Vagina (tissue), 2 donors: ENCODE measurements around the gene BRI3. TPM values are rescaled to one million over a fixed set of nuclear protein-coding genes. Genes with fewer than 3 reads are reported as not detected.

ENCODE experiments used
- DNase-seq, 2 donors: peaks; one replicate each; pipeline ENCODE4 v3.0.0-alpha.2; 2017; ENCODE audit errors: extremely low spot score in 2 of 2
- H3K27ac ChIP-seq: fragments of 200-600 bp; sonication (generic); one replicate; pipeline ENCODE4 v1.5.1; 2019
- H3K27me3 ChIP-seq: fragments of 200-600 bp; sonication (generic); one replicate; pipeline ENCODE4 v1.5.1; 2019
- H3K36me3 ChIP-seq, 2 donors: fragments of 200-600 bp; sonication (generic); one replicate each; pipeline ENCODE4 v1.5.1; 2017 to 2019
- H3K4me1 ChIP-seq: fragments of 200-600 bp; sonication (generic); one replicate; pipeline ENCODE4 v1.5.1; 2019
- H3K4me3 ChIP-seq, 2 donors: fragments of 200-600 bp; sonication (generic); 1 replicate in 1 of 2; 2 replicates in 1 of 2; pipeline ENCODE4 v1.5.1; 2016 to 2019
- H3K9me3 ChIP-seq: fragments of 200-600 bp; sonication (generic); one replicate; pipeline ENCODE4 v1.5.1; 2019
- POLR2A ChIP-seq, 2 donors: fragments of 450-650 bp; IDR thresholded peaks; one replicate each; pipeline ENCODE4 v1.6.1; 2017; ENCODE audit warnings: antibody characterized with exemption in 2 of 2, mild to moderate bottlenecking in 2 of 2, moderate library complexity in 2 of 2
- POLR2AphosphoS5 ChIP-seq, 2 donors: sonication (generic); formaldehyde crosslinking; IDR thresholded peaks; one replicate each; pipeline ENCODE4 v1.9.0; 2017; ENCODE audit warnings: antibody characterized with exemption in 2 of 2, mild to moderate bottlenecking in 2 of 2, low read depth in 1 of 2; ENCODE audit not compliant: insufficient read depth in 1 of 2
- intact Hi-C: fragments of 100-400 bp; cut with DNase I; formaldehyde crosslinking; loops from one replicate; pipeline ENCODE4 v1.15.1; 2023
- total RNA-seq: library from RNA; depleted of rRNA; stranded (reverse); fragments of >200 nt; gene quantifications from one replicate; pipeline ENCODE4 v1.2.3, GENCODE V29; 2016
- TF ChIP-seq, protein P1 (sequence below), 3 experiments: fragments of 450-650 bp in 2 of 3; fragments of 200-600 bp in 1 of 3; sonication (generic) in 1 of 3; IDR thresholded peaks; one replicate each; pipeline ENCODE4 v1.5.1; 2017 to 2019; ENCODE audit warnings: antibody characterized with exemption in 3 of 3, mild to moderate bottlenecking in 2 of 3, moderate library complexity in 2 of 3

Gene BRI3
- total RNA-seq, 1 donor from 2014 or later, result 68.5 TPM

DNA sequence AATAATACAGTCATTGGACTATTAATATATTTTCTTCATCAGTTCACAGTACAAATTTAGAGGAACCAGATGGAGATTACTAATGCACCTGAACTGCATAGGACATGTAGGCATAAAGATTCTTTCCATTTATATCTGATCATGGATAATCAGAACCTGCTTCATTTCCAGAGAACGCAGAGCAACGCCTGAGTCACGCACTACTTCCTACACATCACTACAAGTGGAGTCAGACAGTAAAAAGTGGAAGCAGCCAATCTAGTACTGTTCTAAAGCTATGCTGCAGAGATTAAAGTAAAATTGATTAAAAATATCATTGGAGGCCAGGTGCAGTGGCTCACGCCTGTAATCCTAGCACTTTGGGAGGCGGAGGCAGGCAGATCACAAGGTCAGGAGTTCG lies 43.3 kb downstream of the BRI3 start:
- Histone ChIP-seq H3K36me3 (no peaks in the 10 kb centered on the region), H3K4me1 (no peaks in the 10 kb centered on the region), H3K9me3 (no peaks in the 10 kb centered on the region), H3K27ac (no peak overlapping the region), H3K4me3 (no peak overlapping the region), H3K27me3 (no peaks in the 10 kb centered on the region)
- TF ChIP-seq POLR2A (IDR thresholded peaks at IDR 0.05), result no peak
- no peak for DNase-seq
- intact Hi-C loops, result no loop called here

DNA sequence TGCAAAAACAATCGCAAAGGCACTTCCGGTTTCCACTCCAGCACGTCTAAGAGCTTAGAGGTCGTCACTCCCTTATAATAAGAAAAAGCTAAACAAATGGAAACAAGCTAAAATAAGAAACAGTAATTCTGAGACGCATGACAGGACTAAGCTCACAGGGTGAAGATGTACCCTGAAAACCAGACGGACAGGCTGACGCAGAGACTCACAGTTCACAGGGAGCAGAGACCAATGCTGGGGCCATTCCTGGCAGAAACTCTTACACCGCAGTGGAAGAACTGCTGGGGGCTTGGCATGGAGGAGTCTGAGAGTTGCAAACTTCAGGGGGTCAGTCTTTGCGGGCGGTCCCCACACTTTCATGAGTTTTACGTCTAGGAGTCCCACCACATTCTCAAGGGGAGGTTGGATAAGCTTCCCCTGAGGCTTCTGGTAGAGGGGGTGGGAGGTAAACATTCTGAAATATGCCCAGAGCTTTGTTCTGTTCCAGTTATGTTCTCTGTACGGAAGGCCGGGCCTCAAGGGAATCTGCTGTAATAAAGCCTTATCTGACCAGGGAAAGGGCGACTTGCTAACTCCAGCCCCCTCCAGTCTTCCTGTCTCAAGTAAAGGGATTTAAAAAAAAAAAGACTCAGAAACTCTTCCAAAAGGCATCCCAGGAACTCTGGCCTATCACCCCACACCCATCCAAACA lies 47.8 kb downstream of the BRI3 start:
- H3K36me3 ChIP-seq, result no peaks in the 10 kb centered on the region
- no peaks in the 10 kb centered on the region for H3K9me3 ChIP-seq
- intact Hi-C loops, result no loop called here
- no peaks in the 10 kb centered on the region for H3K27me3 ChIP-seq
- TF ChIP-seq, protein P1, sequence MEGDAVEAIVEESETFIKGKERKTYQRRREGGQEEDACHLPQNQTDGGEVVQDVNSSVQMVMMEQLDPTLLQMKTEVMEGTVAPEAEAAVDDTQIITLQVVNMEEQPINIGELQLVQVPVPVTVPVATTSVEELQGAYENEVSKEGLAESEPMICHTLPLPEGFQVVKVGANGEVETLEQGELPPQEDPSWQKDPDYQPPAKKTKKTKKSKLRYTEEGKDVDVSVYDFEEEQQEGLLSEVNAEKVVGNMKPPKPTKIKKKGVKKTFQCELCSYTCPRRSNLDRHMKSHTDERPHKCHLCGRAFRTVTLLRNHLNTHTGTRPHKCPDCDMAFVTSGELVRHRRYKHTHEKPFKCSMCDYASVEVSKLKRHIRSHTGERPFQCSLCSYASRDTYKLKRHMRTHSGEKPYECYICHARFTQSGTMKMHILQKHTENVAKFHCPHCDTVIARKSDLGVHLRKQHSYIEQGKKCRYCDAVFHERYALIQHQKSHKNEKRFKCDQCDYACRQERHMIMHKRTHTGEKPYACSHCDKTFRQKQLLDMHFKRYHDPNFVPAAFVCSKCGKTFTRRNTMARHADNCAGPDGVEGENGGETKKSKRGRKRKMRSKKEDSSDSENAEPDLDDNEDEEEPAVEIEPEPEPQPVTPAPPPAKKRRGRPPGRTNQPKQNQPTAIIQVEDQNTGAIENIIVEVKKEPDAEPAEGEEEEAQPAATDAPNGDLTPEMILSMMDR (IDR thresholded peaks at IDR 0.05), result no peak
- H3K4me1 ChIP-seq, result no peaks in the 10 kb centered on the region
- H3K4me3 ChIP-seq, result no peak overlapping the region
- no peak overlapping the region for H3K27ac ChIP-seq
- DNase-seq, result no peak

DNA sequence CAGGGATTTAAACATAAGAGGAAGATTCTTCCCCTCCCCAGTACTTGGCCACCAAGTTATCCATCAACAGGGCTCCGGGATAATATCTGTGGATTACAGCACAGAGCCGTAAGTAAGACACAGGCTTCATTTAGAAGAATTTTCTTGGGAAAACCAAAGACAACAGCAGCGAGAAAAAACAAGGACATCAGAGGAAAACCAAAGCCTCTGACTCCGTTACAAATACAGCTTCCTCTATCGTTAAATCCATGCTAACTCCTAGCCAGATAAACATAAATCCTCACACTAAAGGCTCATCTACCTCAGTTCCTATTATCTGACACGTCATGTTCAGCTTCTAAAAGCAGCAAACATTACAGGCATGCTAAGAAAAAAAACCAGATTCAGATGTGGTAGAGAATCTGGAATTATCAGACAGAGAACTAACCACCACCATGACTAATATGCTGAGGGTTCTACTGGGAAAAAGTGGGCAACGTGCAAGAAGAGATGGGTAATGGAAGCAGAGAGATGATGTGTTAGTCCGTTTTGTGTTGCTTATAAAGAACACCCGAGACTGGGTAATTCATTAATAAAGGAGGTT lies 48.4 kb downstream of the BRI3 start:
- Histone ChIP-seq H3K27me3 (no peaks in the 10 kb centered on the region), H3K4me1 (no peaks in the 10 kb centered on the region), H3K36me3 (no peaks in the 10 kb centered on the region), H3K27ac (no peak overlapping the region), H3K9me3 (no peaks in the 10 kb centered on the region), H3K4me3 (no peak overlapping the region)
- intact Hi-C loops, result no loop called here
- TF ChIP-seq POLR2A (IDR thresholded peaks at IDR 0.05), result no peak
- TF ChIP-seq POLR2AphosphoS5 (IDR thresholded peaks at IDR 0.05; ENCODE audit: insufficient read depth in 1 of 2, low read depth in 1 of 2), result no peak
- TF ChIP-seq, protein P1 (IDR thresholded peaks at IDR 0.05), result no peak
- DNase-seq, result no peak

DNA sequence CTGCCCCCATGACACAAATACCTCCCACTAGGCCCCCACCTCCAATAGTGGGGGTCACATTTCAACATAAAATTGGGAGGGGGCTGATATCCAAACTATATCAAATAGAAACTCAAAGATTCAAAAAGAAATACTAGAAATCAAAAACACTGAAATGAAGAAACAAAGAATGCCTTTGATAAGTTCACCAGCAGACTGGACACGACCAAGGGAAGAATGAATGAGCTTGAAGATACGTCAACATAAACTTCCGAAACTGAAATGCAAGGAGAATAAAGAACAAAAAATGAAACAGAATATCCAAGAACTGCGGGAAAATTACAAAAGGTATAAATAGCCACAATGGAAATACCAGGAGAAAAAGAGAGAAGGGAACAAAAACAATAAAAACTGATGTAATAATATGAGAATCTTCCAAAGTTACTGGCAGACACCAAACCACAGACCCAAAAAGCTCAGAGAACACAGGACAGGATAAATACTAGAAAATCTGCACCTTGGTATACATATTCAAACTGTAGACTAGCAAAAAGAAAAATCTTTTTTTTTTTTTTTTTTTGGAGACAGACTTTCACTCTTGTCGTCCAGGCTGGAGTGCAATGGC lies 49.5 kb downstream of the BRI3 start:
- no peak for DNase-seq
- intact Hi-C loops, result no loop called here

DNA sequence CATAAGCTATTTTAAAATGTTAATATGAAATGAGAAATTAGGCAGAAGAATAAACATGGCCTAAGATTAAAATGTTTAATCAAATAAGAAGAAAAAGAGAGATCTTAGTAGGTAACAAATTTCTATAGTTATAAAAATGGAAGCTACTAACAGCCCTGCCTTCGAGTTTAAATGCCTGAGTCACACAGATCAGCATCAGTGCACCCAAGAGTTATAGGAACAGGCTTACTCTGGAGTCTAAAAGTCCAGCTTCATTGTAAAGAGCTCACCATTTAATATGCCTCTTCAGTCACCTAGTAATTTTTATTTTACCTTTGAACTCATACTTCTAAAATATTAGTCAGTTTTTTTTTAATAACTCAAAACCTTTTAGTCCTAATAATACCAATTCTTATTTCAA lies 52.6 kb downstream of the BRI3 start:
- DNase-seq, result no peak
- H3K27ac ChIP-seq, result no peak overlapping the region
- H3K4me3 ChIP-seq, result no peak overlapping the region
- no peaks in the 10 kb centered on the region for H3K36me3 ChIP-seq
- H3K9me3 ChIP-seq, result no peaks in the 10 kb centered on the region
- H3K4me1 ChIP-seq, result no peaks in the 10 kb centered on the region
- TF ChIP-seq, protein P1 (IDR thresholded peaks at IDR 0.05), result no peak
- TF ChIP-seq POLR2A (IDR thresholded peaks at IDR 0.05) (no peak), POLR2AphosphoS5 (IDR thresholded peaks at IDR 0.05; ENCODE audit: insufficient read depth in 1 of 2, low read depth in 1 of 2) (no peak)
- intact Hi-C loops, result no loop called here
- H3K27me3 ChIP-seq, result no peaks in the 10 kb centered on the region

More for the DNA sequence above, 49.5 kb downstream of the BRI3 start:
- Histone ChIP-seq H3K9me3 (no peaks in the 10 kb centered on the region), H3K36me3 (no peaks in the 10 kb centered on the region), H3K27ac (no peak overlapping the region), H3K27me3 (no peaks in the 10 kb centered on the region), H3K4me1 (no peaks in the 10 kb centered on the region), H3K4me3 (no peak overlapping the region)
- TF ChIP-seq POLR2A (IDR thresholded peaks at IDR 0.05) (no peak), POLR2AphosphoS5 (IDR thresholded peaks at IDR 0.05; ENCODE audit: insufficient read depth in 1 of 2, low read depth in 1 of 2) (no peak)
- TF ChIP-seq, protein P1 (IDR thresholded peaks at IDR 0.05), result no peak
